Peyer's patch (tissue), 4 donors: ENCODE data around the gene ATP11A.

Source experiments
- CTCF ChIP-seq, 6 experiments: fragments of 450-650 bp in 4 of 6; fragments of 200-600 bp in 2 of 6; sonication (generic) in 1 of 6; IDR thresholded peaks; one replicate each; pipeline ENCODE4 v1.5.1; 2017 to 2019; ENCODE audit warnings: antibody characterized with exemption in 6 of 6, mild to moderate bottlenecking in 3 of 6, moderate library complexity in 1 of 6
- POLR2A ChIP-seq, 2 donors: fragments of 450-650 bp; IDR thresholded peaks; one replicate each; pipeline ENCODE4 v1.5.1; 2017; ENCODE audit warnings: antibody characterized with exemption in 2 of 2, mild to moderate bottlenecking in 2 of 2, moderate library complexity in 2 of 2

- TF ChIP-seq POLR2A (IDR thresholded peaks at IDR 0.05) (no peak), CTCF (IDR thresholded peaks at IDR 0.05) (no peak)
Observed at GRCh38 chr13:112693831-112694497, 4.1 kb downstream of the ATP11A start.
